HepG2 (cell line): Measurements from ENCODE around the gene ANKRD7. TPM values are rescaled to one million over a fixed set of nuclear protein-coding genes. Genes with fewer than 3 reads are reported as not detected.
A peak's percentile ranks its signal among the peaks of the same experiment; 100 is the strongest.

ENCODE experiments used
- ATF3 ChIP-seq: sonication (generic); formaldehyde crosslinking; IDR thresholded peaks from 2 replicates; pipeline ENCODE4 v1.4.0; 2020; ENCODE audit warnings: missing genetic modification reagents
- ATM ChIP-seq: fragments of 450-650 bp; IDR thresholded peaks from 2 replicates; pipeline ENCODE4 v1.7.1; 2017; ENCODE audit warnings: mild to moderate bottlenecking, borderline replicate concordance
- NAIF1 ChIP-seq: sonication (generic); formaldehyde crosslinking; IDR thresholded peaks from 2 replicates; pipeline ENCODE4 v1.5.0; 2020; ENCODE audit warnings: mild to moderate bottlenecking, missing genetic modification reagents, borderline replicate concordance
- PATZ1 ChIP-seq: sonication (generic); formaldehyde crosslinking; IDR thresholded peaks from 2 replicates; pipeline ENCODE4 v1.4.0; 2020; ENCODE audit warnings: missing genetic modification reagents
- RBM39 ChIP-seq: fragments of 200-400 bp; formaldehyde crosslinking; IDR thresholded peaks from one replicate; pipeline ENCODE4 v1.6.1; 2018; ENCODE audit warnings: antibody characterized with exemption, mild to moderate bottlenecking, low read depth, low read length; ENCODE audit not compliant: poor library complexity, severe bottlenecking
- TIGD3 ChIP-seq: sonication (generic); formaldehyde crosslinking; IDR thresholded peaks from 2 replicates; pipeline ENCODE4 v1.5.1; 2020; ENCODE audit warnings: mild to moderate bottlenecking, missing genetic modification reagents, borderline replicate concordance
- ZFP90 ChIP-seq: sonication (generic); formaldehyde crosslinking; IDR thresholded peaks from 2 replicates; pipeline ENCODE4 v1.8.0; 2022; ENCODE audit warnings: missing genetic modification reagents, mild to moderate bottlenecking, inconsistent platforms, borderline replicate concordance
- ZNF232 ChIP-seq: sonication (generic); formaldehyde crosslinking; IDR thresholded peaks from 2 replicates; pipeline ENCODE4 v1.4.0; 2020; ENCODE audit warnings: missing genetic modification reagents, borderline replicate concordance
- ZNF407 ChIP-seq: sonication (generic); formaldehyde crosslinking; IDR thresholded peaks from one replicate; pipeline ENCODE4 v1.5.1; 2020; ENCODE audit warnings: mild to moderate bottlenecking, missing genetic modification reagents; ENCODE audit errors: not compliant biosample characterization
- ZNF446 ChIP-seq: sonication (generic); formaldehyde crosslinking; IDR thresholded peaks from 2 replicates; pipeline ENCODE4 v1.5.0; 2020; ENCODE audit warnings: mild to moderate bottlenecking, missing genetic modification reagents
- ZNF503 ChIP-seq: sonication (generic); formaldehyde crosslinking; IDR thresholded peaks from 2 replicates; pipeline ENCODE4 v1.4.0; 2020; ENCODE audit warnings: missing genetic modification reagents
- ZNF781 ChIP-seq: sonication (generic); formaldehyde crosslinking; IDR thresholded peaks from 2 replicates; pipeline ENCODE4 v1.5.1; 2020; ENCODE audit warnings: borderline replicate concordance, mild to moderate bottlenecking, missing genetic modification reagents; ENCODE audit errors: not compliant biosample characterization
- polyA plus RNA-seq, 8 experiments: library from polyadenylated mRNA; depleted of rRNA in 3 of 8; stranded (reverse) in 7 of 8; unstranded in 1 of 8; fragments of >200 nt; fragmentation: Illumina TruSeq in 4 of 8; extraction: Trizol in 4 of 8; gene quantifications; 2 replicates each; pipeline versions ENCODE4 v1.2.1 to v1.2.3, GENCODE V29; 2011 to 2016; ENCODE audit warnings: low read depth in 4 of 8, missing spikeins in 1 of 8, mixed read lengths in 1 of 8; ENCODE audit not compliant: insufficient read depth in 1 of 8
- total RNA-seq, 5 experiments: library from RNA; depleted of rRNA; stranded (reverse); fragments of >200 nt; fragmentation: Illumina TruSeq; extraction: Trizol; gene quantifications; 2 replicates each; pipeline ENCODE4 v1.2.3, GENCODE V29; 2016; ENCODE audit warnings: low read depth in 1 of 5

Gene ANKRD7
- total and polyA plus RNA-seq, 2 of the 13 experiments (the other 11 are each of a cell fraction or from before 2014, with no cell fraction given), result not detected

- peak; percentile 65 for TF ChIP-seq NAIF1 (CRISPR knock-in tag)
- TF ChIP-seq ZNF446 (CRISPR knock-in tag), result no peak
- no peak; the same call in 1 of the 2 replicates for TF ChIP-seq ZFP90
- no peak for TF ChIP-seq TIGD3 (CRISPR knock-in tag)
- TF ChIP-seq ATM, result no peak
- TF ChIP-seq ZNF232 (CRISPR knock-in tag), result no peak; the same call in 1 of the 2 replicates
- peak; percentile 79 for TF ChIP-seq ZNF407 (CRISPR knock-in tag)
- peak; percentile 90 for TF ChIP-seq RBM39
- no peak for TF ChIP-seq PATZ1
- TF ChIP-seq ATF3 (CRISPR knock-in tag), result no peak
- no peak for TF ChIP-seq ZNF781 (CRISPR knock-in tag)
- no peak for TF ChIP-seq ZNF503 (CRISPR knock-in tag)
These were observed 40.5 kb upstream of the ANKRD7 start, which contains the start of gene LSM8 (continued) for GRCh38 chr7:118183786-118184564.
